K562 treated with DMSO at 1 percent for 48 hours (cell line): ENCODE data around the gene KCNQ5. TPM values are rescaled to one million over a fixed set of nuclear protein-coding genes. Genes with fewer than 3 reads are reported as not detected.

Experiments
- total RNA-seq: library from RNA; unstranded; fragments of 300-600 nt; gene quantifications from 2 replicates; pipeline ENCODE4 v1.2.3, GENCODE V29; 2022; ENCODE audit warnings: low replicate concordance; ENCODE audit errors: extremely low read depth

The KCNQ5 gene
- not detected in 2 replicates for total RNA-seq

GRCh38 chr6:72621291-72622093 is at the start of gene KCNQ5:
Gene KCNQ5 (plus strand): TSS chr6:72622064.

GRCh38 chr6:73225396-73225795 is 603.5 kb downstream of the KCNQ5 start, which contains the start of gene KHDC1L:
Gene KHDC1L (minus strand): TSS chr6:73225496. CDS start chr6:73225408, 88 bp downstream.

